Tibial nerve (tissue), 4 donors: ENCODE measurements around the gene ALAS1. TPM values are rescaled to one million over a fixed set of nuclear protein-coding genes. Genes with fewer than 3 reads are reported as not detected.

Experiments
- DNase-seq, 2 donors: peaks; one replicate each; pipeline ENCODE4 v3.0.0-alpha.2; 2019; ENCODE audit warnings: low spot score in 2 of 2
- H3K27ac ChIP-seq, 4 donors: fragments of 200-600 bp; sonication (generic) in 3 of 4; one replicate each; pipeline ENCODE4 v1.5.1; 2017 to 2019; ENCODE audit warnings: mild to moderate bottlenecking in 1 of 4
- H3K27me3 ChIP-seq, 2 donors: fragments of 200-600 bp; sonication (generic) in 1 of 2; one replicate each; pipeline versions ENCODE4 v1.5.1 to v1.6.0; 2017 to 2019
- H3K36me3 ChIP-seq, 3 donors: fragments of 200-600 bp; sonication (generic); one replicate each; pipeline ENCODE4 v1.5.1; 2018 to 2019
- H3K4me1 ChIP-seq, 4 donors: fragments of 200-600 bp; sonication (generic) in 3 of 4; one replicate each; pipeline ENCODE4 v1.5.1; 2017 to 2019
- H3K4me3 ChIP-seq, 4 donors: fragments of 200-600 bp; sonication (generic) in 3 of 4; one replicate each; pipeline ENCODE4 v1.5.1; 2017 to 2019; ENCODE audit warnings: mild to moderate bottlenecking in 1 of 4, moderate library complexity in 1 of 4
- H3K9me3 ChIP-seq, 4 donors: fragments of 200-600 bp; sonication (generic) in 3 of 4; one replicate each; pipeline ENCODE4 v1.5.1; 2017 to 2019
- EP300 ChIP-seq, 2 donors: sonication (generic); formaldehyde crosslinking; IDR thresholded peaks; one replicate each; pipeline ENCODE4 v1.6.1; 2017; ENCODE audit warnings: antibody characterized with exemption in 2 of 2, mild to moderate bottlenecking in 1 of 2
- POLR2A ChIP-seq, 2 donors: fragments of 450-650 bp; IDR thresholded peaks; one replicate each; pipeline ENCODE4 v1.6.1; 2017; ENCODE audit warnings: antibody characterized with exemption in 2 of 2, mild to moderate bottlenecking in 2 of 2, moderate library complexity in 2 of 2
- WGBS, 2 donors: methylation state at CpG; one replicate each; pipeline ENCODE4 v1.1.5; 2018; 5-methylcytosine and 5-hydroxymethylcytosine counted together
- total RNA-seq, 4 donors: library from RNA; depleted of rRNA; stranded (reverse); fragments of >200 nt; gene quantifications; one replicate each; pipeline ENCODE4 v1.1.0, GENCODE V29; 2016
- TF ChIP-seq, protein P1 (sequence below), 5 experiments: fragments of 200-600 bp in 3 of 5; fragments of 450-650 bp in 2 of 5; sonication (generic) in 3 of 5; IDR thresholded peaks; one replicate each; pipeline ENCODE4 v1.5.1; 2016 to 2019; ENCODE audit warnings: antibody characterized with exemption in 5 of 5, mild to moderate bottlenecking in 3 of 5, moderate library complexity in 2 of 5

Gene ALAS1
- total RNA-seq, 4 donors from 2014 or later = 26.1 to 37.1 (median 32.0) TPM

DNA sequence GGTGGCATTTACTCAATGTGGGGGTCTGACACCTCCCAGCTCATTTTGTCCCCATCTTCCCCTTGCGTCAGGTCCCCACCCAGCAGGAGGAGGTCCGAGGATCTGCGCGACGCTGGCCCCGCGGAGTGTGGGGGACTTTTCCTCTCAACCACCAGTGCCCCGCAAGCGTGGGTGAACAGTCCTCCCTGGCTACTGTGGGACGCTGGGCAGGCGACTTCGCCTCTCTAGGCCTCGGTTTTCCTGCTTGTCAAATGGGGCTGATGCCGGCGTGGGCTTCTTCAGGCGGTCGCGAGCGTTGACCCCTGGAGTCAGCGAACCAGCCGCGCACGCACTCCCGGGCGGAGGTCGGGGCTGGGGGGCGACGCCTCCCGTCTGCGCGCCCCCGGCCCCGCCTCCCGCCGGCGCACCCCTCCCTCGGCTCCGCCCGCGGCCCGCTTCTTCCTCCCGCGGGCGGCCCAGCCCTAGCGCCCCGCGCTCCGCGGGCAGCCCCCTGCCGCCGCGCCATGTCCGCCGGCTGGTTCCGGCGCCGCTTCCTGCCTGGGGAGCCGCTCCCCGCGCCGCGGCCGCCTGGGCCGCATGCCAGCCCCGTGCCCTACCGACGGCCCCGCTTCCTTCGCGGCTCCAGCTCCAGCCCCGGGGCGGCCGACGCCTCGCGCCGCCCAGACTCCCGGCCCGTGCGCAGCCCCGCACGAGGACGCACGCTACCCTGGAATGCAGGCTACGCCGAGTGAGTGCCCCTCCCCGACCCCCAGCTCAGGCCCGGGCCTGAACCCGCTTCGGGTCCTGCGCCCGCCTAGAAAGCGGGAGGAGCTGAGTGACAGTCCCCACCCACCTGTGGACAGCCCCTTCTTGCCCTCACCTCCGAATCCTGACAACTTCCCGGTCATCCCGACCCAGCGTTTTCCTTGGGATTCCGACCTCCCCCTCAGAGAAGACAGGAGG, 47.6 kb downstream of the ALAS1 start, which contains the start of gene PPM1M:
Gene PPM1M, plus strand, starts transcription at position 438 of the 942 bp plus-strand sequence. Its CDS starts 66 bp downstream, at position 504.
- peaks cover 0 to 40% (median 12%) of the 10 kb centered on the region in 4 donors for H3K4me1 ChIP-seq
- peak within 1 kb of the TSS; percentile 52 to 75 (median 63) for H3K4me3 ChIP-seq
- H3K27ac ChIP-seq = peak within 1 kb of the TSS; percentile 74 to 95 (median 88)
- H3K27me3 ChIP-seq = no peaks in the 10 kb centered on the region
- TF ChIP-seq, protein P1, sequence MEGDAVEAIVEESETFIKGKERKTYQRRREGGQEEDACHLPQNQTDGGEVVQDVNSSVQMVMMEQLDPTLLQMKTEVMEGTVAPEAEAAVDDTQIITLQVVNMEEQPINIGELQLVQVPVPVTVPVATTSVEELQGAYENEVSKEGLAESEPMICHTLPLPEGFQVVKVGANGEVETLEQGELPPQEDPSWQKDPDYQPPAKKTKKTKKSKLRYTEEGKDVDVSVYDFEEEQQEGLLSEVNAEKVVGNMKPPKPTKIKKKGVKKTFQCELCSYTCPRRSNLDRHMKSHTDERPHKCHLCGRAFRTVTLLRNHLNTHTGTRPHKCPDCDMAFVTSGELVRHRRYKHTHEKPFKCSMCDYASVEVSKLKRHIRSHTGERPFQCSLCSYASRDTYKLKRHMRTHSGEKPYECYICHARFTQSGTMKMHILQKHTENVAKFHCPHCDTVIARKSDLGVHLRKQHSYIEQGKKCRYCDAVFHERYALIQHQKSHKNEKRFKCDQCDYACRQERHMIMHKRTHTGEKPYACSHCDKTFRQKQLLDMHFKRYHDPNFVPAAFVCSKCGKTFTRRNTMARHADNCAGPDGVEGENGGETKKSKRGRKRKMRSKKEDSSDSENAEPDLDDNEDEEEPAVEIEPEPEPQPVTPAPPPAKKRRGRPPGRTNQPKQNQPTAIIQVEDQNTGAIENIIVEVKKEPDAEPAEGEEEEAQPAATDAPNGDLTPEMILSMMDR (IDR thresholded peaks at IDR 0.05) = peak in 1 of 5 experiments; percentile 14
- no peak for TF ChIP-seq EP300 (IDR thresholded peaks at IDR 0.05)
- TF ChIP-seq POLR2A (IDR thresholded peaks at IDR 0.05) = peak in 1 of 2 donors; percentile 29
- H3K9me3 ChIP-seq = no peaks in the 10 kb centered on the region
- peaks cover 0 to 32% (median 0%) of the 10 kb centered on the region in 3 donors for H3K36me3 ChIP-seq
- no peak for DNase-seq
- WGBS, 2 donors = 1 to 2% methylated on average over 58 to 81 of the region's 98 CpGs

DNA sequence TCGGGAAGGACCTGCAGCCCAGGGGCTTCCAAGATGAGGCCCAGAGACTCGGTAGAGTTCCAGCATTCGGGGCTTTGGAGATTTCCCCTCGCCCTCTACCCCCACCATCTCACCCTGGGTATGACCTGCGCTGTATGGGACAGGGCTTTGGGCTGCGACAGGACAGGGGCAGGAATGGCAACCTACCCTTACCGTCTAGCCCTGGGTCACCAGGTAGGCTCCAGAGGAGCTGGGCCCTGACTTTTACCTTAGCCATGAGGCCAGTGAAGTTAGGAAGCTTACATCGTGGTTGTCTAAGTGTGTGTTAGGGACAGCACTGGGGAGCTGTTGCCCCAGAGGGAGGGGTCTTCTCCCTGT, 48.3 kb downstream of the ALAS1 start:
- 14 to 29% methylated on average over 8 of the region's 8 CpGs for WGBS, 2 donors
- DNase-seq = no peak
- H3K9me3 ChIP-seq = no peaks in the 10 kb centered on the region
- no peaks in the 10 kb centered on the region for H3K27me3 ChIP-seq
- H3K27ac ChIP-seq = peak overlapping the region; percentile 74 to 95 (median 88)
- peaks cover 0 to 39% (median 0%) of the 10 kb centered on the region in 3 donors for H3K36me3 ChIP-seq
- TF ChIP-seq POLR2A (IDR thresholded peaks at IDR 0.05) (no peak), EP300 (IDR thresholded peaks at IDR 0.05) (no peak)
- TF ChIP-seq, protein P1 (IDR thresholded peaks at IDR 0.05) = no peak
- peak overlapping the region; percentile 52 to 75 (median 63) for H3K4me3 ChIP-seq
- peaks cover 0 to 33% (median 10%) of the 10 kb centered on the region in 4 donors for H3K4me1 ChIP-seq

DNA sequence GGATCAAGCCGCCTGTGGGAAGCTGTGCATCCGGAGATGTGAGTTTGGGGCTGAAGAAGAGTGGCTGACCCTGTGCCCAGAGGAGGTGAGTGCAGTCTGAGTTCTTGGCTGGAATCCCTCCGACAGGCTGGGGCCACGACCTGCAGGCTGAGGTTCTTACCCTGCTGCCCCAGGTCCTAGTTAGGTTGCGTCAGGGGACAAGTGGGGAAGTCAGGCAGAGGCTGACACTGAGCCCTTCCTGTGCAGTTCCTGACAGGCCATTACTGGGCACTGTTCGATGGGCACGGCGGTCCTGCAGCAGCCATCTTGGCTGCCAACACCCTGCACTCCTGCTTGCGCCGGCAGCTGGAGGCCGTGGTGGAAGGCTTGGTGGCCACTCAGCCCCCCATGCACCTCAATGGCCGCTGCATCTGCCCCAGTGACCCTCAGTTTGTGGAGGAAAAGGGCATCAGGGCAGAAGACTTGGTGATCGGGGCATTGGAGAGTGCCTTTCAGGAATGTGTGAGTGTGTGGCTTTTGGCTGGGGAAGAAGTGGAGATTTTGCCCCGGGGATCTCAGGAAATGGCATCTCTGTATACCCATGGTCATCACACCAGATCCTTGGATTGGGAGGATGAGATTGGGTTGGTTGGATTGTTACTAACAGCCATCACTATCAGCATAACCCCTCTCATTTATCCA, 48.9 kb downstream of the ALAS1 start:
- Histone ChIP-seq H3K4me3 (peak overlapping the region in 2 of 4 donors; percentile 64 to 75), H3K27me3 (no peaks in the 10 kb centered on the region), H3K4me1 (peaks cover 0 to 32% (median 10%) of the 10 kb centered on the region in 4 donors), H3K27ac (peak overlapping the region in 3 of 4 donors; percentile 87 to 95 (median 89)), H3K9me3 (no peaks in the 10 kb centered on the region), H3K36me3 (peaks cover 0 to 45% (median under 1%) of the 10 kb centered on the region in 3 donors)
- TF ChIP-seq POLR2A (IDR thresholded peaks at IDR 0.05) (no peak), EP300 (IDR thresholded peaks at IDR 0.05) (no peak)
- TF ChIP-seq, protein P1 (IDR thresholded peaks at IDR 0.05) = no peak
- no peak for DNase-seq
- 70 to 78% methylated on average over 13 to 14 of the region's 14 CpGs for WGBS, 2 donors

DNA sequence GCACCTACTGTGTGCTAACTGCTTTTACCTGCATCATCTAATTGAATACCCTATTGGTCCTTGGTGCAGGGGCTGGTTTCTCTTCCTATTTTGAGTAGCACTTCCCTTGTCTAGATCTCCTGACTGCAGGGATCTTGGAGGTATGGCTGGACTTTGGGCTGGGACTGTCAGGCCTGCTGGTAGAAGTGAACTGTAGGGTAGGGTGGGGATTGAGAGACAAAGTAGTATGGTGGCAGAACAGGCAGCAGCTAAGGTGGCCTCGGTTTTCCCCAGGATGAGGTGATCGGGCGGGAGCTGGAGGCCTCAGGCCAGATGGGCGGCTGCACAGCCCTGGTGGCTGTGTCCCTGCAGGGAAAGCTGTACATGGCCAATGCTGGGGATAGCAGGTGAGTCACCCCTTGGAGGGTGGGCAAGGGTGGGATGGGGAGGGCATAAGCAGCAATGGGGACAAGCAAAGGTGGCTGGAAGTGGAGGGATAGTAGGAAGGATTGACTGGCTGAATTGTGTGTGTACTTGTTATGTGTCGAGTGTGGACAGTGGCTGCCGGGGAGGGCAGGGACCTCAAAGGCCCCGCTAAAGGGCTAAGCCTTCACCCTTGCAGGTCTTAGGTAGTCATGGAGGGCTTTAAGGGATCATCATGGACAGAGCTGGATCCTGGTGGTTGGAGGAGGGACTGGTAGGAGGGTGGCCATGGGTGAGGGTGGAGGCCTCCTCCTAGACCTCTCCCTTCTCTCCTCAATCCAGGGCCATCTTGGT, 49.6 kb downstream of the ALAS1 start:
- Histone ChIP-seq H3K4me1 (peaks cover 0 to 32% (median 10%) of the 10 kb centered on the region in 4 donors), H3K4me3 (peak overlapping the region in 1 of 4 donors; percentile 64), H3K36me3 (peaks cover 0 to 52% (median 3%) of the 10 kb centered on the region in 3 donors), H3K27ac (peak overlapping the region in 2 of 4 donors; percentile 89 to 95), H3K9me3 (no peaks in the 10 kb centered on the region), H3K27me3 (no peaks in the 10 kb centered on the region)
- TF ChIP-seq EP300 (IDR thresholded peaks at IDR 0.05) = no peak
- no peak for TF ChIP-seq POLR2A (IDR thresholded peaks at IDR 0.05)
- TF ChIP-seq, protein P1 (IDR thresholded peaks at IDR 0.05) = no peak
- 88 to 94% methylated on average over 7 of the region's 7 CpGs for WGBS, 2 donors
- no peak for DNase-seq
